CD4-positive, alpha-beta T cell (primary cell): ENCODE data around the gene SPACA6. TPM values are rescaled to one million over a fixed set of nuclear protein-coding genes. Genes with fewer than 3 reads are reported as not detected.

Source experiments
- ATAC-seq: fragments of 200-7000 bp; cut with Tn5 transposase; one replicate; pipeline ENCODE4 v1.10.0; 2022; ENCODE audit warnings: mild to moderate bottlenecking; ENCODE audit not compliant: poor library complexity
- CTCF ChIA-PET: fragments of 350-600 bp; sonication (Branson Sonifier 250); formaldehyde crosslinking; loops from one replicate; lab custom pipeline; 2021; ENCODE audit warnings: antibody characterized with exemption, inconsistent platforms; lab: Charles Lee
- POLR2A ChIA-PET: fragments of 350-600 bp; sonication (Branson Sonifier 250); formaldehyde crosslinking; loops from one replicate; lab custom pipeline; 2021; ENCODE audit warnings: antibody characterized with exemption, inconsistent platforms; lab: Charles Lee
- DNase-seq, 14 experiments: peaks; one replicate each; pipeline ENCODE4 v3.0.0-alpha.2; 2013 to 2020; ENCODE audit warnings: mixed read lengths in 2 of 14
- H3K27ac ChIP-seq, 2 donors: one replicate each; pipeline versions ENCODE4 v1.5.1 to v1.7.0; 2013; ENCODE audit warnings: low read length in 2 of 2, low read depth in 1 of 2, mild to moderate bottlenecking in 1 of 2
- H3K27me3 ChIP-seq, 2 experiments: 1 replicate in 1 of 2; 2 replicates in 1 of 2; pipeline versions ENCODE4 v1.6.1 to v1.7.0; 2013; ENCODE audit warnings: low read length in 2 of 2, control low read depth in 1 of 2, mild to moderate bottlenecking in 1 of 2, moderate library complexity in 1 of 2; ENCODE audit not compliant: insufficient read depth in 2 of 2, control insufficient read depth in 1 of 2
- H3K36me3 ChIP-seq: one replicate; pipeline ENCODE4 v1.6.1; 2013; ENCODE audit warnings: low read length, control low read depth; ENCODE audit not compliant: insufficient read depth
- H3K4me1 ChIP-seq: one replicate; pipeline ENCODE4 v1.6.1; 2013; ENCODE audit warnings: low read length, control low read depth; ENCODE audit not compliant: insufficient read depth
- H3K4me3 ChIP-seq: one replicate; pipeline ENCODE4 v1.5.1; 2013; ENCODE audit warnings: mild to moderate bottlenecking, low read length, moderate library complexity
- H3K9me3 ChIP-seq, 2 experiments: 1 replicate in 1 of 2; 2 replicates in 1 of 2; pipeline versions ENCODE4 v1.6.1 to v1.7.0; 2013; ENCODE audit warnings: low read length in 2 of 2, mild to moderate bottlenecking in 2 of 2, control low read depth in 1 of 2, moderate library complexity in 1 of 2; ENCODE audit not compliant: control insufficient read depth in 1 of 2, insufficient read depth in 1 of 2
- H3K27ac Mint-ChIP-seq: one replicate; pipeline ENCODE4 v1.8.0; 2020; ENCODE audit warnings: mixed read lengths
- H3K27me3 Mint-ChIP-seq: one replicate; pipeline ENCODE4 v1.8.0; 2021; ENCODE audit warnings: mixed read lengths
- H3K36me3 Mint-ChIP-seq: one replicate; pipeline ENCODE4 v1.8.0; 2021; ENCODE audit warnings: low read depth, mixed read lengths
- H3K4me1 Mint-ChIP-seq: one replicate; pipeline ENCODE4 v1.8.0; 2021; ENCODE audit warnings: low read depth, mixed read lengths
- H3K4me3 Mint-ChIP-seq: one replicate; pipeline ENCODE4 v1.8.0; 2020; ENCODE audit warnings: mild to moderate bottlenecking, mixed read lengths
- H3K9me3 Mint-ChIP-seq: one replicate; pipeline ENCODE4 v1.8.0; 2020; ENCODE audit warnings: mixed read lengths
- intact Hi-C, 2 experiments: fragments of 100-400 bp; cut with DNase I in 1 of 2; cut with micrococcal nuclease in 1 of 2; formaldehyde crosslinking; loops; one replicate each; pipeline versions ENCODE4 v1.15.1 to v1.9.0; 2023 to 2025; cut with DNase I, micrococcal nuclease
- microRNA-seq: library from miRNA; unstranded; fragments of <30 nt; microRNA quantifications from one replicate; pipeline ENCODE4 v1.2.0, GENCODE V29; 2021; ENCODE audit warnings: borderline microRNAs expressed, borderline replicate concordance
- total RNA-seq, 174 experiments: library from RNA in 2 of 174; stranded (reverse) in 2 of 174; gene quantifications; one replicate each; pipeline ENCODE4 v1.2.3 and lab custom pipeline; 2021 to 2026
- TF ChIP-seq, protein P1 (sequence below): fragments of 200-600 bp; IDR thresholded peaks from one replicate; pipeline ENCODE4 v1.8.0; 2022; ENCODE audit warnings: antibody characterized with exemption, mild to moderate bottlenecking

Gene SPACA6
- total RNA-seq, 2 experiments from 2014 or later = 2.8 to 3.6 TPM

GRCh38 chr19:51754770-51755169 lies 61.6 kb downstream of the SPACA6 start:
- Histone ChIP-seq H3K4me1 (no peaks in the 10 kb centered on the region), H3K36me3 (no peaks in the 10 kb centered on the region), H3K9me3 (no peaks in the 10 kb centered on the region), H3K27me3 (no peaks in the 10 kb centered on the region), H3K4me3 (no peak overlapping the region), H3K27ac (no peak overlapping the region)
- H3K4me1 Mint-ChIP-seq = no peaks in the 10 kb centered on the region
- ATAC-seq = no peak
- no peaks in the 10 kb centered on the region for H3K36me3 Mint-ChIP-seq
- H3K27ac Mint-ChIP-seq = no peak overlapping the region
- ChIA-PET POLR2A (no interaction called here), CTCF (no interaction called here)
- H3K4me3 Mint-ChIP-seq = no peak overlapping the region
- H3K27me3 Mint-ChIP-seq = peaks cover 20% of the 10 kb centered on the region
- H3K9me3 Mint-ChIP-seq = peaks cover 2% of the 10 kb centered on the region
- intact Hi-C loops = no loop called here
- TF ChIP-seq, protein P1, sequence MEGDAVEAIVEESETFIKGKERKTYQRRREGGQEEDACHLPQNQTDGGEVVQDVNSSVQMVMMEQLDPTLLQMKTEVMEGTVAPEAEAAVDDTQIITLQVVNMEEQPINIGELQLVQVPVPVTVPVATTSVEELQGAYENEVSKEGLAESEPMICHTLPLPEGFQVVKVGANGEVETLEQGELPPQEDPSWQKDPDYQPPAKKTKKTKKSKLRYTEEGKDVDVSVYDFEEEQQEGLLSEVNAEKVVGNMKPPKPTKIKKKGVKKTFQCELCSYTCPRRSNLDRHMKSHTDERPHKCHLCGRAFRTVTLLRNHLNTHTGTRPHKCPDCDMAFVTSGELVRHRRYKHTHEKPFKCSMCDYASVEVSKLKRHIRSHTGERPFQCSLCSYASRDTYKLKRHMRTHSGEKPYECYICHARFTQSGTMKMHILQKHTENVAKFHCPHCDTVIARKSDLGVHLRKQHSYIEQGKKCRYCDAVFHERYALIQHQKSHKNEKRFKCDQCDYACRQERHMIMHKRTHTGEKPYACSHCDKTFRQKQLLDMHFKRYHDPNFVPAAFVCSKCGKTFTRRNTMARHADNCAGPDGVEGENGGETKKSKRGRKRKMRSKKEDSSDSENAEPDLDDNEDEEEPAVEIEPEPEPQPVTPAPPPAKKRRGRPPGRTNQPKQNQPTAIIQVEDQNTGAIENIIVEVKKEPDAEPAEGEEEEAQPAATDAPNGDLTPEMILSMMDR = no peak
- DNase-seq = no peak

Small RNA genes within 50 kb of the gene (microRNA-seq; reads per million reads assigned to microRNA genes)
- 1,981 reads per million, percentile 89 among the genes with 10 or more reads in this experiment for gene MIR125A
- gene MIR99B = 255 reads per million, percentile 74 among the genes with 10 or more reads in this experiment
- gene MIRLET7E = 242 reads per million, percentile 74 among the genes with 10 or more reads in this experiment

Other genes with a start within 250 kb of the SPACA6 start
- gene SIGLEC8, start 234.9 kb upstream of the SPACA6 start, total RNA-seq = not detected
- not detected for gene CEACAM18, start 214.8 kb upstream of the SPACA6 start, total RNA-seq
- gene SIGLEC12, start 191.5 kb upstream of the SPACA6 start, total RNA-seq = not detected
- gene SIGLEC6, start 161.7 kb upstream of the SPACA6 start, total RNA-seq = under 1 TPM; 0.14 to 0.36 TPM
- 1 to 10 TPM; 1.1 to 1.9 TPM for gene ZNF175, start 122.0 kb upstream of the SPACA6 start, total RNA-seq
- gene SIGLEC5, start 62.9 kb upstream of the SPACA6 start, total RNA-seq = not detected
- gene SIGLEC14, start 46.5 kb upstream of the SPACA6 start, total RNA-seq = 1 to 10 TPM in 1 of 2 experiments, under 1 TPM in 1; 0.87 to 1.3 TPM
- not detected for gene HAS1, start 30.7 kb downstream of the SPACA6 start, total RNA-seq
- gene FPR1, start 58.5 kb downstream of the SPACA6 start, total RNA-seq = 1 to 10 TPM; 1.2 to 1.9 TPM
- gene FPR2, start 67.8 kb downstream of the SPACA6 start, total RNA-seq = not detected
- gene FPR3, start 101.8 kb downstream of the SPACA6 start, total RNA-seq = not detected
- 10 to 100 TPM in 1 of 2 experiments, 1 to 10 TPM in 1; 8.0 to 10.3 TPM for gene ZNF577, start 194.6 kb downstream of the SPACA6 start, total RNA-seq
- gene ZNF649, start 211.7 kb downstream of the SPACA6 start, total RNA-seq = 10 to 100 TPM; 13.0 to 13.2 TPM
- gene ZNF613, start 234.1 kb downstream of the SPACA6 start, total RNA-seq = 1 to 10 TPM in 1 of 2 experiments, under 1 TPM in 1; 0.67 to 1.3 TPM